GM23338 (cell line): Measurements from ENCODE around the gene NOD1. TPM values are rescaled to one million over a fixed set of nuclear protein-coding genes. Genes with fewer than 3 reads are reported as not detected.

ENCODE experiments used
- ATAC-seq: fragments of 200-7000 bp; cut with Tn5 transposase; 3 replicates; pipeline ENCODE4 v1.9.1; 2020
- DNase-seq: peaks from one replicate; pipeline ENCODE4 v3.0.0-alpha.2; 2015; ENCODE audit warnings: low spot score
- H2AFZ ChIP-seq: fragments of 200-600 bp; sonication (generic); 2 replicates; pipeline ENCODE4 v1.8.0; 2016; ENCODE audit warnings: antibody characterized with exemption, mild to moderate bottlenecking, moderate library complexity
- H3F3A ChIP-seq: fragments of 200-600 bp; sonication (generic); replicated peaks from 2 replicates; pipeline ENCODE4 v1.8.0; 2017; ENCODE audit warnings: antibody characterized with exemption, mixed run types, low read depth
- H3K27ac ChIP-seq: fragments of 200-600 bp; sonication (generic); 2 replicates; pipeline ENCODE4 v1.6.1; 2016; ENCODE audit warnings: low read depth
- H3K27me3 ChIP-seq: fragments of 200-600 bp; sonication (generic); 2 replicates; pipeline ENCODE4 v1.8.0; 2016; ENCODE audit warnings: mild to moderate bottlenecking, mixed run types, moderate library complexity; ENCODE audit not compliant: insufficient read depth
- H3K36me3 ChIP-seq: fragments of 200-600 bp; sonication (generic); 2 replicates; pipeline ENCODE4 v1.8.0; 2016; ENCODE audit warnings: mild to moderate bottlenecking; ENCODE audit not compliant: insufficient read depth
- H3K4me1 ChIP-seq: fragments of 200-600 bp; sonication (generic); 2 replicates; pipeline ENCODE4 v1.8.0; 2016; ENCODE audit warnings: mild to moderate bottlenecking, moderate library complexity; ENCODE audit not compliant: insufficient read depth
- H3K4me2 ChIP-seq: fragments of 200-600 bp; sonication (generic); 2 replicates; pipeline ENCODE4 v1.7.1; 2017; ENCODE audit warnings: mixed run types
- H3K4me3 ChIP-seq: fragments of 200-600 bp; sonication (generic); 2 replicates; pipeline ENCODE4 v1.6.1; 2016; ENCODE audit warnings: mixed run types
- H3K79me2 ChIP-seq: fragments of 200-600 bp; sonication (generic); replicated peaks from 2 replicates; pipeline ENCODE4 v1.8.0; 2017; ENCODE audit warnings: mild to moderate bottlenecking; ENCODE audit not compliant: insufficient read depth
- H3K9me2 ChIP-seq: fragments of 200-600 bp; sonication (generic); 2 replicates; pipeline ENCODE4 v1.8.0; 2017; ENCODE audit not compliant: insufficient read depth
- H4K20me1 ChIP-seq: fragments of 200-600 bp; sonication (generic); replicated peaks from 2 replicates; pipeline ENCODE4 v1.8.0; 2017; ENCODE audit warnings: mild to moderate bottlenecking; ENCODE audit not compliant: insufficient read depth
- H3K27ac Mint-ChIP-seq: 2 replicates; pipeline ENCODE4 v1.8.0; 2020; ENCODE audit warnings: inconsistent platforms, mild to moderate bottlenecking, moderate library complexity, mixed read lengths
- H3K27me3 Mint-ChIP-seq: 3 replicates; pipeline ENCODE4 v1.8.0; 2022; ENCODE audit warnings: low read depth, mild to moderate bottlenecking, moderate library complexity, mixed read lengths, inconsistent platforms; ENCODE audit not compliant: insufficient read depth, poor library complexity
- H3K36me3 Mint-ChIP-seq: 3 replicates; pipeline ENCODE4 v1.8.0; 2021; ENCODE audit warnings: low read depth, mild to moderate bottlenecking, inconsistent platforms, moderate library complexity, mixed read lengths
- H3K4me1 Mint-ChIP-seq: 3 replicates; pipeline ENCODE4 v1.8.0; 2020; ENCODE audit warnings: mild to moderate bottlenecking, inconsistent platforms, mixed read lengths
- H3K4me3 Mint-ChIP-seq: 3 replicates; pipeline ENCODE4 v1.8.0; 2021; ENCODE audit warnings: moderate library complexity, mild to moderate bottlenecking, inconsistent platforms, mixed read lengths
- H3K9me3 Mint-ChIP-seq: 3 replicates; pipeline ENCODE4 v1.8.0; 2020; ENCODE audit warnings: moderate library complexity, mild to moderate bottlenecking, inconsistent platforms, mixed read lengths
- CREB1 ChIP-seq: fragments of 250-450 bp; sonication (Bioruptor Pico); IDR thresholded peaks from 2 replicates; pipeline ENCODE4 v1.5.0; 2020; ENCODE audit warnings: low read depth, mild to moderate bottlenecking, moderate library complexity
- EZH2 ChIP-seq: fragments of 200-600 bp; sonication (generic); IDR thresholded peaks from one replicate; pipeline ENCODE4 v1.8.0; 2017; ENCODE audit warnings: antibody characterized with exemption, mild to moderate bottlenecking, low read depth; ENCODE audit not compliant: unreplicated experiment
- EZH2phosphoT487 ChIP-seq: fragments of 200-600 bp; sonication (generic); IDR thresholded peaks from one replicate; pipeline ENCODE4 v1.8.1; 2018; ENCODE audit warnings: antibody characterized with exemption; ENCODE audit not compliant: unreplicated experiment
- STAT1 ChIP-seq: IDR thresholded peaks from one replicate; pipeline ENCODE4 v1.6.1; 2016; ENCODE audit warnings: antibody characterized with exemption; ENCODE audit not compliant: unreplicated experiment
- ZNF331 ChIP-seq: fragments of 250-450 bp; sonication (Bioruptor Pico); IDR thresholded peaks from 2 replicates; pipeline ENCODE4 v1.5.0; 2020; ENCODE audit warnings: low read depth, mild to moderate bottlenecking, moderate library complexity
- polyA plus RNA-seq: library from polyadenylated mRNA; unstranded; fragments of >200 nt; fragmentation: Nextera tagmentation; extraction: Ambion mirVana; gene quantifications from 2 replicates; pipeline ENCODE4 v1.2.1, GENCODE V29; 2016
- total RNA-seq: library from RNA; depleted of rRNA; stranded (reverse); fragments of >200 nt; shearing (Covaris generic); gene quantifications from 2 replicates; pipeline ENCODE4 v1.2.3, GENCODE V29; 2014
- TF ChIP-seq, protein P1 (sequence below): fragments of 250-450 bp; sonication (Bioruptor Pico); IDR thresholded peaks from 2 replicates; pipeline ENCODE4 v1.5.0; 2020; ENCODE audit warnings: mild to moderate bottlenecking, moderate library complexity
- TF ChIP-seq, protein P2 (sequence below): IDR thresholded peaks from 2 replicates; pipeline ENCODE4 v1.6.1; 2016; ENCODE audit warnings: antibody characterized with exemption

The NOD1 gene
- total and polyA plus RNA-seq, 2 experiments from 2014 or later = 2.1 to 7.3 TPM

GRCh38 chr7:30519122-30519521, 40.5 kb upstream of the NOD1 start:
- H3K27me3 ChIP-seq = no peaks in the 10 kb centered on the region
- H4K20me1 ChIP-seq = no peaks in the 10 kb centered on the region
- H3K9me3 Mint-ChIP-seq = no peaks in the 10 kb centered on the region
- peaks cover 12% of the 10 kb centered on the region for H3K4me1 Mint-ChIP-seq
- H3K36me3 ChIP-seq = no peaks in the 10 kb centered on the region
- ATAC-seq (no peak), DNase-seq (no peak)
- H3K4me1 ChIP-seq = peaks cover 9% of the 10 kb centered on the region; the same call in 1 of the 2 replicates
- H3K27me3 Mint-ChIP-seq = peaks cover 5% of the 10 kb centered on the region
- no peak overlapping the region for H3K27ac ChIP-seq
- no peaks in the 10 kb centered on the region for H3F3A ChIP-seq
- H2AFZ ChIP-seq = no peak overlapping the region
- H3K9me2 ChIP-seq = peaks cover 10% of the 10 kb centered on the region; the same call in 1 of the 2 replicates
- no peaks in the 10 kb centered on the region for H3K36me3 Mint-ChIP-seq
- H3K79me2 ChIP-seq = no peaks in the 10 kb centered on the region
- H3K27ac Mint-ChIP-seq = no peak overlapping the region
- no peak overlapping the region for H3K4me3 ChIP-seq
- TF ChIP-seq STAT1 = no peak
- TF ChIP-seq, protein P1, sequence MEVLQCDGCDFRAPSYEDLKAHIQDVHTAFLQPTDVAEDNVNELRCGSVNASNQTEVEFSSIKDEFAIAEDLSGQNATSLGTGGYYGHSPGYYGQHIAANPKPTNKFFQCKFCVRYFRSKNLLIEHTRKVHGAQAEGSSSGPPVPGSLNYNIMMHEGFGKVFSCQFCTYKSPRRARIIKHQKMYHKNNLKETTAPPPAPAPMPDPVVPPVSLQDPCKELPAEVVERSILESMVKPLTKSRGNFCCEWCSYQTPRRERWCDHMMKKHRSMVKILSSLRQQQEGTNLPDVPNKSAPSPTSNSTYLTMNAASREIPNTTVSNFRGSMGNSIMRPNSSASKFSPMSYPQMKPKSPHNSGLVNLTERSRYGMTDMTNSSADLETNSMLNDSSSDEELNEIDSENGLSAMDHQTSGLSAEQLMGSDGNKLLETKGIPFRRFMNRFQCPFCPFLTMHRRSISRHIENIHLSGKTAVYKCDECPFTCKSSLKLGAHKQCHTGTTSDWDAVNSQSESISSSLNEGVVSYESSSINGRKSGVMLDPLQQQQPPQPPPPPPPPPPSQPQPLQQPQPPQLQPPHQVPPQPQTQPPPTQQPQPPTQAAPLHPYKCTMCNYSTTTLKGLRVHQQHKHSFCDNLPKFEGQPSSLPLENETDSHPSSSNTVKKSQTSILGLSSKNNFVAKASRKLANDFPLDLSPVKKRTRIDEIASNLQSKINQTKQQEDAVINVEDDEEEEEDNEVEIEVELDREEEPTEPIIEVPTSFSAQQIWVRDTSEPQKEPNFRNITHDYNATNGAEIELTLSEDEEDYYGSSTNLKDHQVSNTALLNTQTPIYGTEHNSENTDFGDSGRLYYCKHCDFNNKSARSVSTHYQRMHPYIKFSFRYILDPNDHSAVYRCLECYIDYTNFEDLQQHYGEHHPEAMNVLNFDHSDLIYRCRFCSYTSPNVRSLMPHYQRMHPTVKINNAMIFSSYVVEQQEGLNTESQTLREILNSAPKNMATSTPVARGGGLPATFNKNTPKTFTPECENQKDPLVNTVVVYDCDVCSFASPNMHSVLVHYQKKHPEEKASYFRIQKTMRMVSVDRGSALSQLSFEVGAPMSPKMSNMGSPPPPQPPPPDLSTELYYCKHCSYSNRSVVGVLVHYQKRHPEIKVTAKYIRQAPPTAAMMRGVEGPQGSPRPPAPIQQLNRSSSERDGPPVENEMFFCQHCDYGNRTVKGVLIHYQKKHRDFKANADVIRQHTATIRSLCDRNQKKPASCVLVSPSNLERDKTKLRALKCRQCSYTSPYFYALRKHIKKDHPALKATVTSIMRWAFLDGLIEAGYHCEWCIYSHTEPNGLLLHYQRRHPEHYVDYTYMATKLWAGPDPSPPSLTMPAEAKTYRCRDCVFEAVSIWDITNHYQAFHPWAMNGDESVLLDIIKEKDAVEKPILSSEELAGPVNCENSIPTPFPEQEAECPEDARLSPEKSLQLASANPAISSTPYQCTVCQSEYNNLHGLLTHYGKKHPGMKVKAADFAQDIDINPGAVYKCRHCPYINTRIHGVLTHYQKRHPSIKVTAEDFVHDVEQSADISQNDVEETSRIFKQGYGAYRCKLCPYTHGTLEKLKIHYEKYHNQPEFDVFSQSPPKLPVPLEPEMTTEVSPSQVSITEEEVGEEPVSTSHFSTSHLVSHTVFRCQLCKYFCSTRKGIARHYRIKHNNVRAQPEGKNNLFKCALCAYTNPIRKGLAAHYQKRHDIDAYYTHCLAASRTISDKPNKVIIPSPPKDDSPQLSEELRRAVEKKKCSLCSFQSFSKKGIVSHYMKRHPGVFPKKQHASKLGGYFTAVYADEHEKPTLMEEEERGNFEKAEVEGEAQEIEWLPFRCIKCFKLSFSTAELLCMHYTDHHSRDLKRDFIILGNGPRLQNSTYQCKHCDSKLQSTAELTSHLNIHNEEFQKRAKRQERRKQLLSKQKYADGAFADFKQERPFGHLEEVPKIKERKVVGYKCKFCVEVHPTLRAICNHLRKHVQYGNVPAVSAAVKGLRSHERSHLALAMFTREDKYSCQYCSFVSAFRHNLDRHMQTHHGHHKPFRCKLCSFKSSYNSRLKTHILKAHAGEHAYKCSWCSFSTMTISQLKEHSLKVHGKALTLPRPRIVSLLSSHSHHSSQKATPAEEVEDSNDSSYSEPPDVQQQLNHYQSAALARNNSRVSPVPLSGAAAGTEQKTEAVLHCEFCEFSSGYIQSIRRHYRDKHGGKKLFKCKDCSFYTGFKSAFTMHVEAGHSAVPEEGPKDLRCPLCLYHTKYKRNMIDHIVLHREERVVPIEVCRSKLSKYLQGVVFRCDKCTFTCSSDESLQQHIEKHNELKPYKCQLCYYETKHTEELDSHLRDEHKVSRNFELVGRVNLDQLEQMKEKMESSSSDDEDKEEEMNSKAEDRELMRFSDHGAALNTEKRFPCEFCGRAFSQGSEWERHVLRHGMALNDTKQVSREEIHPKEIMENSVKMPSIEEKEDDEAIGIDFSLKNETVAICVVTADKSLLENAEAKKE (CRISPR knock-in tag) = no peak
- TF ChIP-seq ZNF331 (CRISPR knock-in tag) = no peak
- TF ChIP-seq CREB1 (CRISPR knock-in tag) = no peak
- TF ChIP-seq EZH2 = no peak
- TF ChIP-seq, protein P2, sequence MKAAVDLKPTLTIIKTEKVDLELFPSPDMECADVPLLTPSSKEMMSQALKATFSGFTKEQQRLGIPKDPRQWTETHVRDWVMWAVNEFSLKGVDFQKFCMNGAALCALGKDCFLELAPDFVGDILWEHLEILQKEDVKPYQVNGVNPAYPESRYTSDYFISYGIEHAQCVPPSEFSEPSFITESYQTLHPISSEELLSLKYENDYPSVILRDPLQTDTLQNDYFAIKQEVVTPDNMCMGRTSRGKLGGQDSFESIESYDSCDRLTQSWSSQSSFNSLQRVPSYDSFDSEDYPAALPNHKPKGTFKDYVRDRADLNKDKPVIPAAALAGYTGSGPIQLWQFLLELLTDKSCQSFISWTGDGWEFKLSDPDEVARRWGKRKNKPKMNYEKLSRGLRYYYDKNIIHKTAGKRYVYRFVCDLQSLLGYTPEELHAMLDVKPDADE = no peak
- TF ChIP-seq EZH2phosphoT487 = no peak
- no peak overlapping the region for H3K4me2 ChIP-seq
- no peak overlapping the region for H3K4me3 Mint-ChIP-seq
